Upper lobe of right lung (tissue), 1 donor: ENCODE measurements around the gene ANKRD11. TPM values are rescaled to one million over a fixed set of nuclear protein-coding genes. Genes with fewer than 3 reads are reported as not detected.
A peak's percentile ranks its signal among the peaks of the same experiment; 100 is the strongest.

ENCODE experiments used
- ATAC-seq: fragments of 200-7000 bp; cut with Tn5 transposase; one replicate; pipeline ENCODE4 v1.9.1; 2020; ENCODE audit warnings: mild to moderate bottlenecking, moderate library complexity
- DNase-seq: peaks from one replicate; pipeline ENCODE4 v3.0.0-alpha.2; 2020
- H3K27ac ChIP-seq: fragments of 200-600 bp; one replicate; pipeline ENCODE4 v1.8.0; 2022
- H3K27me3 ChIP-seq: fragments of 200-600 bp; one replicate; pipeline ENCODE4 v1.8.0; 2022; ENCODE audit warnings: mild to moderate bottlenecking
- H3K36me3 ChIP-seq: fragments of 200-600 bp; one replicate; pipeline ENCODE4 v1.8.0; 2022
- H3K4me1 ChIP-seq: fragments of 200-600 bp; one replicate; pipeline ENCODE4 v1.8.0; 2022
- H3K4me3 ChIP-seq: fragments of 200-600 bp; one replicate; pipeline ENCODE4 v1.8.0; 2022; ENCODE audit warnings: mild to moderate bottlenecking
- H3K9me3 ChIP-seq: fragments of 200-600 bp; one replicate; pipeline ENCODE4 v1.8.0; 2022
- intact Hi-C: fragments of 100-400 bp; cut with DNase I; formaldehyde crosslinking; loops from one replicate; pipeline ENCODE4 v1.11.0; 2022
- total RNA-seq: library from RNA; stranded (reverse); fragmentation: NEBNext Ultra II Directional; extraction: Animal tissue kit (Norgen Biotek cat#: 25700); gene quantifications from one replicate; pipeline ENCODE4 v1.2.1, GENCODE V29; 2021
- TF ChIP-seq, protein P1 (sequence below): fragments of 200-600 bp; IDR thresholded peaks from one replicate; pipeline ENCODE4 v1.8.0; 2022; ENCODE audit warnings: antibody characterized with exemption
- donor health status: DM: no; HTN: yes; CAD: no; lungs with severe emphysema.

The ANKRD11 gene
- total RNA-seq, 1 donor from 2014 or later: 125 TPM

DNA sequence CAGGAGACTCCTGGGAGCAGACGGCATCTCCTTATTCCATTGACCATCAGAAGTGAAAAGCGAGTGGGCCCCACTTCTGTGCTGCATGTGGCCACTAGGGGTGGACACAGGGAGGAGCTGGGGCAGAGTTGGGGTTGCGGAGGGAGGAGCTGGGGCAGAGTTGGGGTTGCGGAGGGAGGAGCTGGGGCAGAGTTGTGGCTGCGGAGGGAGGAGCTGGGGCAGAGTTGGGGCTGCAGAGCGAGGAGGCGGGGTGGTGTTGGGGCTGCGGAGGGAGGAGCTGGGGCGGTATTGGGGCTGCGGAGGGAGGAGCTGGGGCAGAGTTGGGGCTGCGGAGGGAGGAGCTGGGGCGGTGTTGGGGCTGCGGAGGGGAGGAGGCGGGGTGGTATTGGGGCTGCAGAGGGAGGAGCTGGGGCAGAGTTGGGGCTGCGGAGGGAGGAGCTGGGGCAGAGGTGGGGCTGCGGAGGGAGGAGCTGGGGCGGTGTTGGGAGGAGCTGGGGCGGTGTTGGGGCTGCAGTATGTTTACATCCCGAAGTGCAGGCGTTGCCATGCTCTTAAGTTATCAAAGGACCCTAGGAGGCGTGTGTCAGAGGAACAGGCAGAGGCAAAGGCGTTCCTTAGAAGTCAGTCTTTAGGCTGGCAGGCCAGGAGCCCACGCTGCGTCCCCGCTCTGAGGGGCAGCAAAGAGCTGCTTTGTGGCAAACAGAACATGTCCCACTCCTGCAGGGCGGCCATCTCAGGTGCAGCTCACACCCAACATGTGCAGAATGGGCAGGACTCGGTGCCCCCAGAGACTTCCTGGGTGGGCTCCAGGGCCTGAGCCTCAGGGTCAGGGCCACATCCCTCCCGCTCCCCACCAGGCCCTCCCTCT is 196.9 kb downstream of the ANKRD11 start:
- intact Hi-C loops: no loop called here

DNA sequence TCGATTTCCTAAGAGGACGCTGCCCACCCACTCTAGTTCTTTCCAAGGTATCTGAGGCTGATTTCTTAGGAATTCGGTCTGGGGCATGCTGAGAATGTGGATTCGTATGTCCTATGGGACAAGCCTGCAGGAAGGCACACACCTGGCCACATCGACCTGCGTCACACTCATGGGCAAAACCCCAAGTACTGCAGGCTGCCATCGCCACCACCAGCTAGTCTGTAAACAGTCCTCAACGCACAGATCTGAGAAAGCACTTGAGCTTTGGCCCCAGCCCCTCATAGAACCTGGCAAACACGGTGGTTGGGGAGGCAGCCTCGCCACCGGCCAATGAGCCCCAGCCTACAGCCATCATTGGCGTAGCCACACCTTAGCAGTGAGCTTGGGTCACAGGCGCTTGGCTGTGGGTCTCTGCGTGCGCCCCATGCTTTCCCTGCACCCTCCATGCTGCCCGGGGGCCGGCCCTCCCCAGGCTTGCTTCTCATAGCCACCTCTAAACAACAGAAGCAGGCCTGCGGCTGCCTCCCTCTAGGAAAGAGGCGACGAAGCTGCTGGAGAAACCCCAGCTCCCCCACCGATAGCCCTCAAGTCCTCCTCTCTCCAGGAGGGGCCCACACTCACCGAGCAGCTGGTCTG is 197.8 kb downstream of the ANKRD11 start:
- Histone ChIP-seq H3K4me1 (peaks cover 17% of the 10 kb centered on the region), H3K27ac (no peak overlapping the region)
- TF ChIP-seq, protein P1, sequence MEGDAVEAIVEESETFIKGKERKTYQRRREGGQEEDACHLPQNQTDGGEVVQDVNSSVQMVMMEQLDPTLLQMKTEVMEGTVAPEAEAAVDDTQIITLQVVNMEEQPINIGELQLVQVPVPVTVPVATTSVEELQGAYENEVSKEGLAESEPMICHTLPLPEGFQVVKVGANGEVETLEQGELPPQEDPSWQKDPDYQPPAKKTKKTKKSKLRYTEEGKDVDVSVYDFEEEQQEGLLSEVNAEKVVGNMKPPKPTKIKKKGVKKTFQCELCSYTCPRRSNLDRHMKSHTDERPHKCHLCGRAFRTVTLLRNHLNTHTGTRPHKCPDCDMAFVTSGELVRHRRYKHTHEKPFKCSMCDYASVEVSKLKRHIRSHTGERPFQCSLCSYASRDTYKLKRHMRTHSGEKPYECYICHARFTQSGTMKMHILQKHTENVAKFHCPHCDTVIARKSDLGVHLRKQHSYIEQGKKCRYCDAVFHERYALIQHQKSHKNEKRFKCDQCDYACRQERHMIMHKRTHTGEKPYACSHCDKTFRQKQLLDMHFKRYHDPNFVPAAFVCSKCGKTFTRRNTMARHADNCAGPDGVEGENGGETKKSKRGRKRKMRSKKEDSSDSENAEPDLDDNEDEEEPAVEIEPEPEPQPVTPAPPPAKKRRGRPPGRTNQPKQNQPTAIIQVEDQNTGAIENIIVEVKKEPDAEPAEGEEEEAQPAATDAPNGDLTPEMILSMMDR: no peak

More for the DNA sequence above, 196.9 kb downstream of the ANKRD11 start:
- Histone ChIP-seq H3K9me3 (no peaks in the 10 kb centered on the region), H3K4me3 (no peak overlapping the region), H3K27me3 (no peaks in the 10 kb centered on the region), H3K4me1 (peaks cover 20% of the 10 kb centered on the region), H3K27ac (peak overlapping the region; percentile 42), H3K36me3 (peaks cover 19% of the 10 kb centered on the region)
- ATAC-seq: peak; percentile 68
- TF ChIP-seq, protein P1: no peak
- DNase-seq: no peak

DNA sequence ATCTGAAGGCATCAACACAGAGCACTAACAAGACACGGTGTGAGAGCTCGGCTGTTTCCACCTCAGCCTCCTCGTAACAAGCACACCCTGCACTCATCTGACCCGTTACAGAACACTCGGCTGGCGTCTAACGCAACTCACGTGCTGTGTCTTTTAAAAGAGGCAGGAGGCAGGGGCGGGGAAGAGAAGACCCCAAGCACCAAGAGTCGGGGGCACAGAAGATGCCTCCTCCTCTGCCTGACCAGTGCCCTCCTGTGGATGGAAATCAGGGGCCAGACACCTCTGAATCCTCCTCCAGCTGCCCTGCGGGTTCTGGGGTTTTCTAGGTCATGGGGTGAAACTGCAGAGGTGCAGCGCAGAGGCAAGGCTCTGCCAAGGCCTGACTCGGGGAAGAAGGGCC is 198.6 kb downstream of the ANKRD11 start:
- Histone ChIP-seq H3K27me3 (no peaks in the 10 kb centered on the region), H3K4me1 (peaks cover 17% of the 10 kb centered on the region), H3K27ac (no peak overlapping the region), H3K4me3 (no peak overlapping the region), H3K36me3 (peaks cover 31% of the 10 kb centered on the region), H3K9me3 (no peaks in the 10 kb centered on the region)
- no peak for ATAC-seq
- intact Hi-C loops: no loop called here
- TF ChIP-seq, protein P1: no peak
- no peak for DNase-seq

More for the DNA sequence above, 197.8 kb downstream of the ANKRD11 start:
- Histone ChIP-seq H3K4me3 (no peak overlapping the region), H3K36me3 (peaks cover 23% of the 10 kb centered on the region), H3K27me3 (no peaks in the 10 kb centered on the region), H3K9me3 (no peaks in the 10 kb centered on the region)
- ATAC-seq (no peak), DNase-seq (no peak)
- intact Hi-C loops: no loop called here

DNA sequence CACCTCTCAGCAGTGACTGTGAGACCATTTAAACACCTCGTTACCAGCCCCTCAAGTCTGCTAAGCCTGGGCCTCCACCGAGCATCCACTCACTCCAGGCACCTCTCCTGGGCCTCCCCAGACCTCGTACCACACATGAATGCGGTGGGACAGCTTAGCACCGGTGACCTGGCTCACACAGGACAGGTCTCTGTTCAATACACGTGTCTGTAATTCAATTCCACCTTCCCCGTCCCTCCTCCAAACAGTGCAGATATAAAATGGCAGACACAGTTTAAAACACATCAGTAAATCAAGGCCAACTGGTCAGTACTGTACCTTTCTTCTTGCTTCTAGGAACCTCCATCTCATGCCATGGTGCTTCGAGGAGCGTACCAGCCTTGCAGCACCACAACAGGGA is 199.0 kb downstream of the ANKRD11 start:
- H3K4me3 ChIP-seq: no peak overlapping the region
- intact Hi-C loops: no loop called here
- H3K36me3 ChIP-seq: peaks cover 35% of the 10 kb centered on the region
- no peaks in the 10 kb centered on the region for H3K27me3 ChIP-seq
- TF ChIP-seq, protein P1: no peak
- no peaks in the 10 kb centered on the region for H3K9me3 ChIP-seq
- ATAC-seq (no peak), DNase-seq (no peak)
- H3K27ac ChIP-seq: no peak overlapping the region
- H3K4me1 ChIP-seq: peaks cover 17% of the 10 kb centered on the region

DNA sequence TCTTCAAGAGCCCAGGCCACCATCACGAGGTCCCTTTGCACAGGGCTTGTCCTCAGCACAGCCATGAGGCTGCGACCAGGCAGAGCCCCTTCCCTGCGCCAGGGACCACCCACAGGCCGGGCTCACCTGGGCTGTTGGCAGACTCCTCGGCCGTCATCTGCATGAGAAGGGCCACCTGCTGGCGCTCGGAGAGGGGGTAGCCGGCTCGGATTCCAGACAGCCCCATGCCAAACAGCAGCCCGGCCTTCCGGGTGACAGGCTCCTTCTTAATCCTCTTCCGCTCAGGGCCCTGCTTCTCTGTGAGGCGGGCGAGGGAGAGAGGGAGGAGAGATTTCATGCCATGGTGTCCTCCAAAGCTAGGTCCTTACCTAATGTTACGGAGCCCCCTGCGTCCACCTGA is 199.5 kb downstream of the ANKRD11 start:
- intact Hi-C loops: no loop called here
- Histone ChIP-seq H3K4me3 (no peak overlapping the region), H3K27me3 (no peaks in the 10 kb centered on the region), H3K9me3 (no peaks in the 10 kb centered on the region), H3K36me3 (peaks cover 40% of the 10 kb centered on the region), H3K4me1 (peaks cover 17% of the 10 kb centered on the region), H3K27ac (no peak overlapping the region)
- TF ChIP-seq, protein P1: no peak
- DNase-seq (no peak), ATAC-seq (no peak)
